Stimulated activated CD8-positive, alpha-beta memory T cell treated with anti-CD3 and anti-CD28 coated beads, Interleukin-15, amount 100 ng/mL, for 24 hours (primary cell): ENCODE measurements around the gene ZXDC.

Experiments
- DNase-seq: peaks from one replicate; pipeline ENCODE4 v3.0.0-alpha.2; 2020; ENCODE audit warnings: low read depth

ZXDC gene

GRCh38 chr3:126394179-126394976, 81.3 kb downstream of the ZXDC start, which contains the start of gene CFAP100:
TSS of gene CFAP100 (plus strand) at chr3:126394909. CDS start at chr3:126396001, 1,092 bp downstream.
- DNase-seq: no peak

- no peak for DNase-seq
Observed at GRCh38 chr3:126393563-126393962, 82.1 kb downstream of the ZXDC start.

- DNase-seq: no peak
Observed at GRCh38 chr3:126392246-126392645, 83.4 kb downstream of the ZXDC start.

GRCh38 chr3:126391631-126392030, 84.1 kb downstream of the ZXDC start:
- no peak for DNase-seq

DNA sequence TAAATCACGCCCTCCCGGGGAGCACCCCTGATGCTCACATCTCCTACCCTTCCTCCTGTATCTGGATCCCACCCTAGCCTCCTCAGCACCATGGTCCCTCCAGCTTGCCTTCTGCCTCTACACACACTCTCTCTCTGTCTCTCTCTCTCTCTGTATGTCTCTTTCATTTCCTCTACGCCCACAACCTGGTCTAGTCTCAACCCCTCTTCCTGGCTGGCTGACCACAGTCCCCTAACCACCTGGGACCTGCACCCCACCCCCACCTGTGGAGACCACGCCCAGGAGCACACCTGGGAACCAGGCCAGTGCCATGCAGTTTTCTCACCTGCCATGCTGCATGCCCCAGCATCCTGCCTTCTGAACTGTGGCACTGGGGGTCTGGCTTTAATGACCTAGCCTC, 84.9 kb downstream of the ZXDC start:
- DNase-seq: no peak

DNA sequence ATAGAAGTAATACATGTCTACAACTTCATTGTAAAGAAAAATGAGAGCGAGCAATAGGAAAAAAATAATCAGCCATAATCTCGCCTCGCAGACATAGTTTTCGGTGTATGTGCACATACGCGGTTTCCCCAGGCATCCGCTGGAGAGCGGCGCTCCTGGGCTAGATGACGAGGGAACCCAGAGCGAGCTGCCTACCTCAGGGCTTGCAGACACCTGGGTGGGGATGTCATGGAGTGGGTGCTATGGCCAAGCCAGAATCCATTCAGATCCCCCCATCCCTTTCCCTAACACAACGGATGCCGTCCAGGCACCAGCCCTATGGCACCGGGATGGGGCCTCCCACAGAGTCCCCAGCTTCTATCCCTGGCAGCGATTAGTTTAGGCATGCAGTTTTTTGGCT, 85.5 kb downstream of the ZXDC start:
- no peak for DNase-seq

DNA sequence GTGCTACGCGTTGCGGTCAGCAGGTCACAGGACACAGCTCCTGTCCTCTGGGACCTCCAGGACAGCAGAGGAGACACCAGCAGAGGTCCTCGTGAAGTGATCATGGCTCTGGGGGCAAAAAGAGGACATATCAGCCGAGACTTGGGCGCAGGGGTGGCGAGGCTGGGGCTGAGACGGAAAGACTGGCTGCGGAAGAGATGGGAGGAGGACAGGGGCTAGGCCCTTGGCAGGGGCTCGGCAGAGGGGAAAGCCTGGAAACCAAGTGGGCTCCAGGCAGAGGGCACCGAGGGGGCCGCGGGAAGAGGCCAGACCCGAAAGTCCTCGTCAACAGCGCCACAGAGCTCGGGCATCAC, 85.9 kb downstream of the ZXDC start:
- DNase-seq: no peak

DNA sequence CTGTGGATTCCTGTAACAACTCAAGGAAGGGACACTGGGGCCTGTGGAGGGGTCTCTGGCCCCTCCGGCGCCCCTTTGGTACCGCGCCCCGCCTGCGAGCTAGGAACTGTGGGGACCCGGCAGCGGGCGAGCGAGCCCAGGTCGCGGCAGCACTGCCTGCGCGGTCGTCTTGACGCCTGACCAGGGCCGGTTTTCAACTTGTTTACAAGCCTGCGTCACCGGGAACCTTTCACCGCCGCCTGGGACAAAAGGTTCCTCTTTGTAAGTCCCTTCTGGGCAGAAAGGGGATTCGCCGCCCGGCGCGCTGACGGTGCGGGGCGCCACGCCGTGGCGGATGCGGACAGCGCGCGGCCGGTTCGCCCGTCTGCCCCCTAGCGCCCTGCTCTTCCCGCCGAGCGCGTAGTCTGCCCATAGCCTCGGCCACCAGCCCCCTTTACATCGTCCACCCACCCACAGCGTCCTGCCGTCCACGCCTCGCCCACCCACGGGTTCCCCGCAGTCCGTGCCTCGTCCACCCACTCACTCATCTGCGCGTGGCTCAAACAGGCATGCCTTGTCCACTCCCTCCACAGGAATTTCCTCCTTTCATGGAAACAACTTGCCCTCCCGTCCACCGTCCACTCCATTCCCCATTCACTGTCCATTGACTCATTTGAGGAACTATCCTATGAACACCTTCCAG, 86.4 kb downstream of the ZXDC start:
- no peak for DNase-seq
